LHCN-M2 (cell line): ENCODE data around the gene STK32B. TPM values are rescaled to one million over a fixed set of nuclear protein-coding genes. Genes with fewer than 3 reads are reported as not detected.

Experiments
- DNase-seq: peaks from one replicate; pipeline ENCODE4 v3.0.0-alpha.2; 2012; ENCODE audit warnings: low read depth
- total RNA-seq: library from RNA; depleted of rRNA; stranded (reverse); fragments of >200 nt; gene quantifications from 2 replicates; pipeline ENCODE4 v1.2.3, GENCODE V29; 2014; rRNA removed

STK32B gene
- total RNA-seq, 1 experiment from 2014 or later = 0.52 TPM

- DNase-seq = peak; percentile 72
Observed at GRCh38 chr4:5524446-5525299, 473.4 kb downstream of the STK32B start.

GRCh38 chr4:5526080-5526846 is 475.0 kb downstream of the STK32B start:
- peak; percentile 34 for DNase-seq

GRCh38 chr4:5527211-5527610 is 475.9 kb downstream of the STK32B start:
- DNase-seq = no peak

- no peak for DNase-seq
Observed at GRCh38 chr4:5528031-5528436, 476.8 kb downstream of the STK32B start.

- no peak for DNase-seq
Observed at GRCh38 chr4:5532100-5532499, 480.8 kb downstream of the STK32B start.

- no peak for DNase-seq
Observed at GRCh38 chr4:5539584-5539983, 488.3 kb downstream of the STK32B start.

GRCh38 chr4:5541169-5541568 is 489.9 kb downstream of the STK32B start:
- DNase-seq = no peak

- no peak for DNase-seq
Observed at GRCh38 chr4:5543681-5544080, 492.4 kb downstream of the STK32B start.

- DNase-seq = no peak
Observed at GRCh38 chr4:5544762-5545161, 493.5 kb downstream of the STK32B start.

GRCh38 chr4:5545271-5545670 is 494.0 kb downstream of the STK32B start:
- peak; percentile 7 for DNase-seq

- DNase-seq = no peak
Observed at GRCh38 chr4:5547651-5548249, 496.5 kb downstream of the STK32B start.

Other genes starting within 250 kb of the STK32B start
- gene MSX1, start 191.8 kb upstream of the STK32B start, total RNA-seq = 12.2 and 13.4 TPM in 2 replicates
- gene CYTL1, start 32.0 kb upstream of the STK32B start, total RNA-seq = not detected in 2 replicates